Measurements from ENCODE around the gene TDRD12.

Gene TDRD12

DNA sequence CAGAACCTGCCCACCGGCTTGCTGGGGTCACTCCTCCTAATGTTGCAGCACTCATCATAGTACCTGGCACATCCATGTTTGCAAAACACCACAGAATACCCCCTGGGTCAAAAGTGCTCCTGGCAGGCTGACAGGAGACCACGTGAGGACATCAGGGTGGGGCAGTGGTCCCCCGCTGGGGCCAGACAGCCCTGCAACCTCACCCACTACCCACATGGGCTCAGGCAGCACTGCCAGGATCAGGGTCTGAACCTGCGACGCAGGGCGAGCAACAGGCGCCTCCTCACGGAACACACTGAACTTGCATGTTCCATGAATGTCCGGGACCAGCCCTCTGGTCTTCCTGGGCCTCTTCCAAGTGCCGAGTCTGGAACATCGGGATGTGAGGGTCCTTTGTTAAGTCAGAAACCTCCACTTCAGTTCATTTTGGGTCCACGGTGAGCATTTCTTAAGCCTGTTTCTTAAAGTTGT lies 151.4 kb downstream of the TDRD12 start:
- no peak for DNase-seq

GRCh38 chr19:32872391-32872790 lies 152.8 kb downstream of the TDRD12 start:
- DNase-seq, result no peak

DNA sequence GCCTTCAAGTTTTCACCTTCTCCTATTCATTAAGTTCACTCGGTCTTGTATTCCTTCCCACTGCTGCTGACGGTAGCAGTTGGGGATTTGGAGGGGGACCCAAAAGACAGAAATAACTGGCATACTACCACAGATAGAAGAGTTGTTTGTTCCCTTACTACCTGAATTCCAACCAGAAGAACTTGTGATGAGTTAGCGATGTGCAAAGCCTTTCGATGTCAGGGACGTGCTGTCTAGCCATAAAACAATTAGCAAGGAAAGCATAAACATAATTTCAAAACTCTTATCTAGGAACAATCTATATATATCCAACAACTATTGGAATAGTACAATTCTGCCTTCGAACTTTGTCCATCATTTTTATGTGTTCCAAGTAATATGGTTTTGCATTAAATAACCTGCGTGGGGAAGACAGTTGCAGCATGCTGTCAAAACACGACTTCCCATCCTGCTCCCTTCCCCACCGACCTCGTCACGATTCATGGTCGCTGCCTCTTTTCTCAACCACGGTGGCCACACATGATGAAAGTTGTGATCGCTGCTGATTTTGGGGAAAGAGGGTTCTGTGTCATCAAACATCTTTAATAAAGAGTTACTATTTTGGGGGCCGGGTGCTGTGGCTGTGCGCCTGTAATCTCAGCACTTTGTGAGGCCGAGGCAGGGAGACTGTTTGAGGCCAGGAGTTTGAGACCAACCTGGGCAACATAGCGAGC lies 153.8 kb downstream of the TDRD12 start:
- DNase-seq, result no peak

- no peak for DNase-seq
These were observed 155.0 kb downstream of the TDRD12 start for GRCh38 chr19:32874605-32875004.

DNA sequence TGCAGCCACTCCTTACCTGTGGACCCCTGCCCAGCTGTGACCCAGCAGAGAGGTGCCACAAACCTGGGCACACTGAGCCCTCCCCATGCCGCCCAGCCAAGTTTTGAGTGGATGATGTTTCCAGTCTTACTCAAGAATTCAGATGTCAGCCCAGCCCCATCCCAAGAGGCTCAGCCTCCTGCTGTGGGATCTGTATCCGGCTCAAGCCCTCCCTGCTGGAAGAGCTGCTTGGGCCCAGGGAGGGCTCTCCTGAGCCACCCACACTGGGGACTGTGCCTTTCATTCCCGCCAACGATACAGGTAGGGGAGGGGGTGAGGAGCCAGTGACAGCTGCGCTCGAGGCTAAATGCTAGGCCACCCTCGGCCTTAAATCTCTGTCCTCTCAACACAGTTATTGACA lies 155.9 kb downstream of the TDRD12 start:
- no peak for DNase-seq

- no peak for DNase-seq
These were observed 156.8 kb downstream of the TDRD12 start for GRCh38 chr19:32876236-32876918.

GRCh38 chr19:32876919-32877285 lies 157.3 kb downstream of the TDRD12 start:
- DNase-seq, result no peak
